ENCODE results near the gene SEMA3F. TPM values are rescaled to one million over a fixed set of nuclear protein-coding genes. Genes with fewer than 3 reads are reported as not detected.

The SEMA3F gene
- total and polyA plus RNA-seq, 2 donors (not counting 3 experiments of a cell fraction or from before 2014, with no cell fraction given), result 65.8 to 99.1 TPM

DNA sequence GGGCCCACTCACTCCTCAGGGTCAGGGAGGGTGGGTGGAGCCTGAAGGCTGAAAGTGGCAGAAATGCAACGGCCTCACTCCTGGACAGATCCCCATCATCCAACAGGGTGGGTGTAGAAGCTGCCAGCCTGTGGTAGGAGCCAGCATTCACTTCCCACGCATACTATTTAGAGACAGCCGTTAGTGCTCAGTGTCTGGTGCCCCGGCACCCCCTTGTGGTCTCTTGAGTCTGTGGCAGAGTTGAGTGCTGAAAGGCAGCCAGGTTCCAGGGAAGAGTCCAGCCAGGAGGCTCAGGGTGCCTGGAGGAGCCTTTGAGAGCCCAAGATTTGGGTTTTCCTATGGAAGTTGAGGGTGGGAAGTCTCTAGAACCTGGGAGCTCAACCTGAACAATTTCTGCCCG is 34.1 kb downstream of the SEMA3F start:
- H3K9me3 ChIP-seq (replicated peaks; ENCODE audit: control insufficient read depth, insufficient read depth, low read length), result no peaks in the 10 kb centered on the region
- peak; percentile 81 for DNase-seq (ENCODE audit: low read depth, low spot score)
- H2AFZ ChIP-seq (ENCODE audit: low read depth, low read length), result no peak overlapping the region
- H3K27ac ChIP-seq (ENCODE audit: insufficient read depth, low read depth, low read length), result no peak overlapping the region
- peaks cover 11 to 12% of the 10 kb centered on the region in 2 experiments for H3K27me3 ChIP-seq (ENCODE audit: control insufficient read depth in 2 of 2, insufficient read depth in 2 of 2, low read length in 2 of 2)
- H3K36me3 ChIP-seq (ENCODE audit: control insufficient read depth in 2 of 2, extremely low read depth in 1 of 2, insufficient read depth in 2 of 2, low read length in 2 of 2), result peaks cover 0 to 29% of the 10 kb centered on the region in 2 experiments
- TF ChIP-seq, protein P1, sequence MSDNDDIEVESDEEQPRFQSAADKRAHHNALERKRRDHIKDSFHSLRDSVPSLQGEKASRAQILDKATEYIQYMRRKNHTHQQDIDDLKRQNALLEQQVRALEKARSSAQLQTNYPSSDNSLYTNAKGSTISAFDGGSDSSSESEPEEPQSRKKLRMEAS (IDR thresholded peaks at IDR 0.05; ENCODE audit: insufficient read depth, insufficient read length), result no peak
- no peak for TF ChIP-seq FOS (IDR thresholded peaks at IDR 0.05; ENCODE audit: borderline replicate concordance, insufficient read depth, low read length)
- no peak for TF ChIP-seq MYC (IDR thresholded peaks at IDR 0.05; ENCODE audit: low read depth, low read length)
- no peak for TF ChIP-seq POLR2A (IDR thresholded peaks at IDR 0.05; ENCODE audit: low read depth, low read length)
- peak; percentile 50 for TF ChIP-seq POLR2AphosphoS5 (IDR thresholded peaks at IDR 0.05; ENCODE audit: insufficient read depth, low read depth, low read length)
- peak; percentile 88 to 91 for TF ChIP-seq CTCF (IDR thresholded peaks at IDR 0.05; ENCODE audit: extremely low read depth in 1 of 2, insufficient read depth in 1 of 2, low read depth in 1 of 2, low read length in 2 of 2)
- no TSS peak for BruUV-seq (replicated peaks)
- H3K9me1 ChIP-seq (replicated peaks; ENCODE audit: control insufficient read depth, extremely low read depth, insufficient read depth, low read length), result no peaks in the 10 kb centered on the region
- H3K9ac ChIP-seq (replicated peaks; ENCODE audit: extremely low read depth, insufficient read depth, low read length), result no peak overlapping the region
- H3K4me1 ChIP-seq (ENCODE audit: control insufficient read depth, extremely low read depth, insufficient read depth, low read length), result peaks cover 5% of the 10 kb centered on the region
- no peaks in the 10 kb centered on the region for H3K79me2 ChIP-seq (ENCODE audit: control insufficient read depth, insufficient read depth, low read length)
- dilution Hi-C loops (cut with MboI; ENCODE audit: extremely low pct_ligation_motif_present, low sequenced_read_pairs), result loop anchor here (10.0 kb wide), 1 partner anchor 74 kb away; no protein-coding TSS in a partner anchor
- intact Hi-C loops (cut with micrococcal nuclease), result loop anchor here (1.0 to 5.0 kb wide), 4 partner anchors 18 to 68 kb away; partner anchors contain the start of gene SEMA3F
- CTCF ChIA-PET, result interaction anchor here (0.6 to 12.0 kb wide), 14 partner anchors 10 to 85 kb away, joined by 3 to 314 read pairs (median 4); no protein-coding TSS in a partner anchor
- H3K4me2 ChIP-seq (ENCODE audit: insufficient read depth, low read length), result no peak overlapping the region
- no peaks in the 10 kb centered on the region for H4K20me1 ChIP-seq (replicated peaks; ENCODE audit: control insufficient read depth, extremely low read depth, insufficient read depth, low read length)
- no peak overlapping the region for H3K4me3 ChIP-seq (replicated peaks in 1 of 3; ENCODE audit: insufficient read depth in 1 of 3, low read depth in 1 of 3, low read length in 3 of 3)
- POLR2A ChIA-PET, result no interaction called here
- peak; percentile 95 for FAIRE-seq

Data from endothelial cell of umbilical vein (primary cell).